ENCODE data around the gene HOXC5.

DNA sequence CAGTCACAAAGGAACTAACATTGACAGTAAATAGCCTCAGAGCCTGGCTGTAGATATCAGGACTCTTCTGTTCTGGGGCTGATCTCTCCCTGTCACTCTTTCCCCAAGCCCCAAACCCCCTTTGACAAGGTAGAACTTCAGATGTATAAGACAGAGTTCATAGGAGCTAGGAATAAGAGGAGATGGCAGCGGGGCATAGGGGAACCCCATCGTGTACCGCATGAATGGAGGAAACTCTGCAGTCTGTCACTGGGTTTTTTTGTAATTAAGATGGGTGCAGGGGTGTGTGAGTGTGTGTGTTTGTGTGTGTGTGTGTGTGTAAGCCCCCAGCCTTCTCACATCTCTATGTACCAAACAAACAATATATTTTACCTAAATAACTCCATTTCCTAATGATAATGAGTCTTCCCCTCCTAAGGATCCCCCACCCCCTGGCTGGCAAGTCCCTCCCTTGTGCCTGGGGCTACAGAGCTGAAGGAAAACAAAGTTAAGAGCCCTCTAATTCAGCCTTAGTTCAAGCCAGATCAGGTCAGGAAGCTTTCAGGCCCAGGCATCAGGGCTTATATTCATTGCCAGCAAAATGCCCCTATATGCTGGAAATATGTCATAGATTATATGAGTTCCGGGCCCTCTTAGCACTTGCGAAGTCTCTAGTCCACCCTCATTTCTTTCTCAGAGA is 11.7 kb downstream of the HOXC5 start:
- TF ChIP-seq EZH2phosphoT487 (IDR thresholded peaks at IDR 0.05; ENCODE audit: low read depth, severe bottlenecking, unreplicated experiment): no peak
- TF ChIP-seq, protein P1, sequence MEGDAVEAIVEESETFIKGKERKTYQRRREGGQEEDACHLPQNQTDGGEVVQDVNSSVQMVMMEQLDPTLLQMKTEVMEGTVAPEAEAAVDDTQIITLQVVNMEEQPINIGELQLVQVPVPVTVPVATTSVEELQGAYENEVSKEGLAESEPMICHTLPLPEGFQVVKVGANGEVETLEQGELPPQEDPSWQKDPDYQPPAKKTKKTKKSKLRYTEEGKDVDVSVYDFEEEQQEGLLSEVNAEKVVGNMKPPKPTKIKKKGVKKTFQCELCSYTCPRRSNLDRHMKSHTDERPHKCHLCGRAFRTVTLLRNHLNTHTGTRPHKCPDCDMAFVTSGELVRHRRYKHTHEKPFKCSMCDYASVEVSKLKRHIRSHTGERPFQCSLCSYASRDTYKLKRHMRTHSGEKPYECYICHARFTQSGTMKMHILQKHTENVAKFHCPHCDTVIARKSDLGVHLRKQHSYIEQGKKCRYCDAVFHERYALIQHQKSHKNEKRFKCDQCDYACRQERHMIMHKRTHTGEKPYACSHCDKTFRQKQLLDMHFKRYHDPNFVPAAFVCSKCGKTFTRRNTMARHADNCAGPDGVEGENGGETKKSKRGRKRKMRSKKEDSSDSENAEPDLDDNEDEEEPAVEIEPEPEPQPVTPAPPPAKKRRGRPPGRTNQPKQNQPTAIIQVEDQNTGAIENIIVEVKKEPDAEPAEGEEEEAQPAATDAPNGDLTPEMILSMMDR (IDR thresholded peaks at IDR 0.05; ENCODE audit: poor library complexity): no peak
